ENCODE measurements around the gene IL10.

The IL10 gene

GRCh38 chr1:206761159-206761768 is 11.0 kb downstream of the IL10 start:
- no peak for DNase-seq (ENCODE audit: extremely low spot score)
- no peak for TF ChIP-seq CTCF (IDR thresholded peaks at IDR 0.05; ENCODE audit: control extremely low read depth, extremely low read depth, low read depth, missing control alignments)
- ChIA-PET CTCF (interaction anchor here (0.9 to 3.8 kb wide), 12 partner anchors 10 to 220 kb away, joined by 3 to 23 read pairs (median 4); partner anchors contain the start of gene IL10), POLR2A (no interaction called here)

- no peak for TF ChIP-seq CTCF (IDR thresholded peaks at IDR 0.05; ENCODE audit: control extremely low read depth, extremely low read depth, low read depth, missing control alignments)
- ChIA-PET CTCF (interaction anchor here (0.9 to 3.8 kb wide), 10 partner anchors 8 to 221 kb away, joined by 3 to 23 read pairs (median 4); partner anchors contain the start of gene IL10), POLR2A (no interaction called here)
- DNase-seq (ENCODE audit: extremely low spot score), result no peak
These were observed 11.7 kb downstream of the IL10 start for GRCh38 chr1:206760590-206760989.

- ChIA-PET POLR2A (no interaction called here), CTCF (interaction anchor here (1.3 to 3.8 kb wide), 4 partner anchors 9 to 32 kb away, joined by 4 to 23 read pairs (median 8); no protein-coding TSS in a partner anchor)
- no peak for TF ChIP-seq CTCF (IDR thresholded peaks at IDR 0.05; ENCODE audit: control extremely low read depth, extremely low read depth, low read depth, missing control alignments)
- no peak for DNase-seq (ENCODE audit: extremely low spot score)
These were observed 14.6 kb downstream of the IL10 start for GRCh38 chr1:206757524-206758266.

GRCh38 chr1:206754011-206754410 is 18.3 kb downstream of the IL10 start:
- TF ChIP-seq CTCF (IDR thresholded peaks at IDR 0.05; ENCODE audit: control extremely low read depth, extremely low read depth, low read depth, missing control alignments), result no peak
- CTCF ChIA-PET, result no interaction called here
- POLR2A ChIA-PET, result no interaction called here
- DNase-seq (ENCODE audit: extremely low spot score), result no peak

GRCh38 chr1:206753141-206753540 is 19.2 kb downstream of the IL10 start:
- no peak for TF ChIP-seq CTCF (IDR thresholded peaks at IDR 0.05; ENCODE audit: control extremely low read depth, extremely low read depth, low read depth, missing control alignments)
- DNase-seq (ENCODE audit: extremely low spot score), result no peak
- CTCF ChIA-PET, result interaction anchor here (0.9 to 1.6 kb wide), 2 partner anchors 18 to 112 kb away, joined by 3 to 7 read pairs; partner anchors contain the start of gene IL20
- POLR2A ChIA-PET, result interaction anchor here (1.0 kb wide), 1 partner anchor 15 kb away, joined by 4 read pairs; no protein-coding TSS in a partner anchor

GRCh38 chr1:206752481-206752880 is 19.8 kb downstream of the IL10 start:
- TF ChIP-seq CTCF (IDR thresholded peaks at IDR 0.05; ENCODE audit: control extremely low read depth, extremely low read depth, low read depth, missing control alignments), result no peak
- POLR2A ChIA-PET, result interaction anchor here (1.0 kb wide), 1 partner anchor 16 kb away, joined by 4 read pairs; no protein-coding TSS in a partner anchor
- no peak for DNase-seq (ENCODE audit: extremely low spot score)
- CTCF ChIA-PET, result interaction anchor here (1.6 kb wide), 1 partner anchor 18 kb away, joined by 7 read pairs; no protein-coding TSS in a partner anchor
